CD14-positive monocyte (primary cell): ENCODE data around the gene RCOR1. TPM values are rescaled to one million over a fixed set of nuclear protein-coding genes. Genes with fewer than 3 reads are reported as not detected.

Experiments
- DNase-seq, 3 donors: peaks; one replicate each; pipeline ENCODE4 v3.0.0-alpha.2; 2011 to 2022
- H2AFZ ChIP-seq: 2 replicates; pipeline ENCODE4 v1.6.0; 2012; ENCODE audit warnings: mild to moderate bottlenecking, low read depth, low read length, inconsistent platforms; ENCODE audit not compliant: insufficient read depth, poor library complexity, severe bottlenecking
- H3K27ac ChIP-seq, 2 donors: 1 replicate in 1 of 2; 2 replicates in 1 of 2; pipeline ENCODE4 v1.5.1; 2012 to 2013; ENCODE audit warnings: low read length in 2 of 2, control low read depth in 1 of 2, inconsistent platforms in 1 of 2, low read depth in 1 of 2, mild to moderate bottlenecking in 1 of 2
- H3K27me3 ChIP-seq, 2 donors: one replicate each; pipeline versions ENCODE4 v1.6.0 to v1.6.1; 2011 to 2013; ENCODE audit warnings: low read length in 2 of 2; ENCODE audit not compliant: control insufficient read depth in 2 of 2, insufficient read depth in 2 of 2
- H3K36me3 ChIP-seq, 2 donors: replicated peaks in 1 of 2; 1 replicate in 1 of 2; 2 replicates in 1 of 2; pipeline versions ENCODE4 v1.5.1 to v1.6.1; 2012 to 2013; ENCODE audit warnings: low read length in 2 of 2, control low read depth in 1 of 2, inconsistent platforms in 1 of 2, mild to moderate bottlenecking in 1 of 2; ENCODE audit not compliant: insufficient read depth in 2 of 2, control insufficient read depth in 1 of 2
- H3K4me1 ChIP-seq, 2 donors: 1 replicate in 1 of 2; 2 replicates in 1 of 2; pipeline versions ENCODE4 v1.5.1 to v1.6.1; 2012 to 2013; ENCODE audit warnings: low read length in 2 of 2, control low read depth in 1 of 2, inconsistent platforms in 1 of 2, mild to moderate bottlenecking in 1 of 2, moderate library complexity in 1 of 2; ENCODE audit not compliant: insufficient read depth in 2 of 2, control insufficient read depth in 1 of 2
- H3K4me2 ChIP-seq: replicated peaks from 2 replicates; pipeline ENCODE3; 2012; ENCODE audit warnings: low read length, moderate library complexity, mild to moderate bottlenecking; ENCODE audit not compliant: poor library complexity, severe bottlenecking; ENCODE audit errors: extremely low read depth
- H3K4me3 ChIP-seq, 3 experiments: fragments of 200-600 bp in 1 of 3; sonication (generic) in 1 of 3; replicated peaks in 1 of 3; 1 replicate in 2 of 3; 2 replicates in 1 of 3; pipeline ENCODE4 v1.5.1; 2011 to 2013; ENCODE audit warnings: low read length in 3 of 3, mild to moderate bottlenecking in 3 of 3, control low read depth in 2 of 3, low read depth in 2 of 3, inconsistent platforms in 1 of 3, moderate library complexity in 1 of 3
- H3K79me2 ChIP-seq: 2 replicates; pipeline ENCODE4 v1.6.0; 2012; ENCODE audit warnings: mild to moderate bottlenecking, control low read depth, inconsistent platforms, low read length, moderate library complexity; ENCODE audit not compliant: insufficient read depth
- H3K9ac ChIP-seq: 2 replicates; pipeline ENCODE4 v1.6.0; 2017; ENCODE audit warnings: low read length, mild to moderate bottlenecking; ENCODE audit not compliant: insufficient read depth, poor library complexity, severe bottlenecking
- H3K9me3 ChIP-seq, 2 donors: replicated peaks in 1 of 2; 1 replicate in 1 of 2; 2 replicates in 1 of 2; pipeline versions ENCODE4 v1.5.1 to v1.6.1; 2012 to 2013; ENCODE audit warnings: low read length in 2 of 2, control low read depth in 1 of 2; ENCODE audit not compliant: control insufficient read depth in 1 of 2, insufficient read depth in 1 of 2
- H4K20me1 ChIP-seq: 2 replicates; pipeline ENCODE4 v1.6.0; 2012; ENCODE audit warnings: mild to moderate bottlenecking, low read length, control low read depth, moderate library complexity; ENCODE audit not compliant: insufficient read depth
- H3K27ac Mint-ChIP-seq, 7 donors: one replicate each; pipeline ENCODE4 v1.8.0; 2020; ENCODE audit warnings: mild to moderate bottlenecking in 7 of 7, mixed read lengths in 7 of 7, moderate library complexity in 6 of 7, inconsistent platforms in 2 of 7
- H3K27me3 Mint-ChIP-seq, 3 donors: one replicate each; pipeline ENCODE4 v1.8.0; 2021 to 2022; ENCODE audit warnings: low read depth in 3 of 3, mild to moderate bottlenecking in 3 of 3, mixed read lengths in 3 of 3, moderate library complexity in 3 of 3, inconsistent platforms in 1 of 3
- H3K36me3 Mint-ChIP-seq, 2 donors: one replicate each; pipeline ENCODE4 v1.8.0; 2020; ENCODE audit warnings: mixed read lengths in 2 of 2, inconsistent platforms in 1 of 2, mild to moderate bottlenecking in 1 of 2
- H3K4me1 Mint-ChIP-seq: one replicate; pipeline ENCODE4 v1.8.0; 2020; ENCODE audit warnings: mild to moderate bottlenecking, mixed read lengths
- H3K4me3 Mint-ChIP-seq, 2 donors: one replicate each; pipeline ENCODE4 v1.8.0; 2020; ENCODE audit warnings: mild to moderate bottlenecking in 2 of 2, mixed read lengths in 2 of 2, moderate library complexity in 1 of 2
- H3K9me3 Mint-ChIP-seq, 7 donors: one replicate each; pipeline ENCODE4 v1.8.0; 2020 to 2022; ENCODE audit warnings: mixed read lengths in 7 of 7, mild to moderate bottlenecking in 6 of 7, moderate library complexity in 6 of 7, inconsistent platforms in 2 of 7
- WGBS: methylation state at CpG from one replicate; pipeline ENCODE4 v1.1.5; 2013; ENCODE audit warnings: missing lambda C conversion rate; ENCODE audit not compliant: insufficient coverage; 5-methylcytosine and 5-hydroxymethylcytosine counted together
- intact Hi-C, 2 donors: fragments of 100-400 bp; cut with micrococcal nuclease; formaldehyde crosslinking; loops; one replicate each; pipeline versions ENCODE4 v1.15.0 to v1.15.1; 2023
- polyA plus RNA-seq, 3 donors: library from polyadenylated mRNA; depleted of rRNA in 1 of 3; unstranded in 2 of 3; stranded (reverse) in 1 of 3; fragments of 300-500 nt in 2 of 3; fragments of >200 nt in 1 of 3; fragmentation: Illumina TruSeq in 2 of 3; gene quantifications; 1 replicate in 2 of 3; 2 replicates in 1 of 3; pipeline ENCODE4 v1.2.3, GENCODE V29; 2012 to 2021
- TF ChIP-seq, protein P1 (sequence below): fragments of 200-600 bp; IDR thresholded peaks from one replicate; pipeline ENCODE4 v1.8.0; 2022; ENCODE audit warnings: antibody characterized with exemption, mild to moderate bottlenecking

Gene RCOR1
- polyA plus RNA-seq, 3 donors: 2.1 to 36.6 (median 2.3) TPM

DNA sequence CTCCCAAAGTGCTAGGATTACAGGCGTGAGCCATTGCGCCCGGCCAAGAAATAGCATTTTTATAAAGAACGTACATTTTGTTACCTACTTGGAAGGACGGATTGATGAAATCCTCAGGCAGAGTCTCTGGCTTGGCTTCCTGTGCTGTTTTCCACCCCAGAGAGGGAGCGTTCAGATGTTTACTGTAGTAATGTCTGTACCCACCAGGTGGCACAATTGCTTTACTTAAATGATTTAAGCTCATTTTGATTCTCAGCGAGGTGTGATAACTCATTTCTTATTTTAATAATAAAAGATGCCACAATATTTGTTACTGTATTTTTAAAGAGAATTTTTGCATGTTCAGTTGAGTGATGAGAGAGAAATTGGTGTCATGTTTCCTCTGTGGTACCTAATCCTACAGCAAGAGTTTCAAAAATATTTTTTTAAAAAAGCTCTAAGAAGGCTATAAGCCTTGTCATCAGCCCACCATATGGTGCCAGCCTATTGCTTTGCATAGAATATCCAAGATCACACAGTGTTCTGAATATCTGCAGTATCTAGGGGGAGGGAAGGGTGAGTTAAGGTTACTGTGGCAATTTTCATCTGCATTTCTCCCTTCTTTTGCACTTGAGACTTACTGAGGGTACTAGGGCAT is 102.2 kb downstream of the RCOR1 start:
- peaks cover 24% of the 10 kb centered on the region for H3K4me1 Mint-ChIP-seq
- Histone ChIP-seq H3K36me3 (peaks cover 0 to 17% of the 10 kb centered on the region in 2 donors), H3K4me2 (no peak overlapping the region), H3K79me2 (peaks cover 100% of the 10 kb centered on the region), H3K27me3 (no peaks in the 10 kb centered on the region), H3K9ac (no peak overlapping the region), H4K20me1 (peaks cover 100% of the 10 kb centered on the region), H3K4me1 (no peaks in the 10 kb centered on the region), H3K9me3 (no peaks in the 10 kb centered on the region), H2AFZ (no peak overlapping the region), H3K4me3 (no peak overlapping the region), H3K27ac (no peak overlapping the region)
- no peak overlapping the region for H3K4me3 Mint-ChIP-seq
- 50% methylated on average over 2 of the region's 7 CpGs for WGBS
- peak; percentile 37 to 62 (median 50) for DNase-seq
- intact Hi-C loops: loop anchor here (1.0 to 10.0 kb wide), 3 partner anchors 223 to 600 kb away; no protein-coding TSS in a partner anchor
- H3K27me3 Mint-ChIP-seq: peaks cover 0 to 1% (median 0%) of the 10 kb centered on the region in 3 donors
- H3K9me3 Mint-ChIP-seq: no peaks in the 10 kb centered on the region
- peaks cover 4 to 21% of the 10 kb centered on the region in 2 donors for H3K36me3 Mint-ChIP-seq
- H3K27ac Mint-ChIP-seq: peak overlapping the region in 1 of 7 donors; percentile 20
- TF ChIP-seq, protein P1, sequence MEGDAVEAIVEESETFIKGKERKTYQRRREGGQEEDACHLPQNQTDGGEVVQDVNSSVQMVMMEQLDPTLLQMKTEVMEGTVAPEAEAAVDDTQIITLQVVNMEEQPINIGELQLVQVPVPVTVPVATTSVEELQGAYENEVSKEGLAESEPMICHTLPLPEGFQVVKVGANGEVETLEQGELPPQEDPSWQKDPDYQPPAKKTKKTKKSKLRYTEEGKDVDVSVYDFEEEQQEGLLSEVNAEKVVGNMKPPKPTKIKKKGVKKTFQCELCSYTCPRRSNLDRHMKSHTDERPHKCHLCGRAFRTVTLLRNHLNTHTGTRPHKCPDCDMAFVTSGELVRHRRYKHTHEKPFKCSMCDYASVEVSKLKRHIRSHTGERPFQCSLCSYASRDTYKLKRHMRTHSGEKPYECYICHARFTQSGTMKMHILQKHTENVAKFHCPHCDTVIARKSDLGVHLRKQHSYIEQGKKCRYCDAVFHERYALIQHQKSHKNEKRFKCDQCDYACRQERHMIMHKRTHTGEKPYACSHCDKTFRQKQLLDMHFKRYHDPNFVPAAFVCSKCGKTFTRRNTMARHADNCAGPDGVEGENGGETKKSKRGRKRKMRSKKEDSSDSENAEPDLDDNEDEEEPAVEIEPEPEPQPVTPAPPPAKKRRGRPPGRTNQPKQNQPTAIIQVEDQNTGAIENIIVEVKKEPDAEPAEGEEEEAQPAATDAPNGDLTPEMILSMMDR: peak; percentile 80

DNA sequence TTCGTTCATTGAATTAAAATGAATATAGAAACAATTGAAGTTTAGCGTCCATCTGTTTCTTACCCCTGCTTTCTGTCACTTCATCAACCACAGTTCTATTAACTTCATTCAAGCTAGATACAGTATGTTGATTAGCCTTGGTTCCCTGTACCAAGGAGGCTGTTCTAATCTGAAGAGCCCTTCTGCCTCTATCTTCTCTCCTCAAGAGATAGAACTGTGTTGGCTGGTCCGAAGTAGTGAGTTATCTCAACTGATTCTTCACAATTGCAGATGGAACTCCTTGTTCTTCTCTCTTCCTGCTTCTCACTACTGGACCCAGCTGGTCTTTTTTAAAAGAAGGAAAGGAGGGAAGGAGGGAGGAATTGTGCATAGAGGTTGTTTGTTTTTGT is 102.7 kb downstream of the RCOR1 start:
- Histone ChIP-seq H3K9ac (no peak overlapping the region), H3K4me3 (no peak overlapping the region), H3K4me2 (no peak overlapping the region), H3K27ac (no peak overlapping the region), H4K20me1 (peaks cover 100% of the 10 kb centered on the region), H3K36me3 (peaks cover 0 to 17% of the 10 kb centered on the region in 2 donors), H3K4me1 (no peaks in the 10 kb centered on the region), H3K9me3 (no peaks in the 10 kb centered on the region), H3K79me2 (peaks cover 100% of the 10 kb centered on the region), H3K27me3 (no peaks in the 10 kb centered on the region), H2AFZ (no peak overlapping the region)
- no CpG with 5 or more reads among the region's 3 CpGs for WGBS
- Mint-ChIP-seq H3K36me3 (peaks cover 4 to 23% of the 10 kb centered on the region in 2 donors), H3K9me3 (peaks cover 0 to 2% (median 0%) of the 10 kb centered on the region in 7 donors), H3K4me1 (peaks cover 23% of the 10 kb centered on the region), H3K27ac (peak overlapping the region in 1 of 7 donors; percentile 20), H3K4me3 (no peak overlapping the region), H3K27me3 (peaks cover 0 to 1% (median 0%) of the 10 kb centered on the region in 3 donors)
- intact Hi-C loops: loop anchor here (5.0 to 10.0 kb wide), 2 partner anchors 222 to 600 kb away; no protein-coding TSS in a partner anchor
- DNase-seq: no peak
- TF ChIP-seq, protein P1: no peak
